ENCODE data around the gene LEFTY1.
A peak's percentile ranks its signal among the peaks of the same experiment; 100 is the strongest.
"Not testable (repeated sequence)": the region's sequence is repeated elsewhere in the genome, so short reads cannot be mapped to it uniquely, and the experiment has no call there.

Gene LEFTY1

DNA sequence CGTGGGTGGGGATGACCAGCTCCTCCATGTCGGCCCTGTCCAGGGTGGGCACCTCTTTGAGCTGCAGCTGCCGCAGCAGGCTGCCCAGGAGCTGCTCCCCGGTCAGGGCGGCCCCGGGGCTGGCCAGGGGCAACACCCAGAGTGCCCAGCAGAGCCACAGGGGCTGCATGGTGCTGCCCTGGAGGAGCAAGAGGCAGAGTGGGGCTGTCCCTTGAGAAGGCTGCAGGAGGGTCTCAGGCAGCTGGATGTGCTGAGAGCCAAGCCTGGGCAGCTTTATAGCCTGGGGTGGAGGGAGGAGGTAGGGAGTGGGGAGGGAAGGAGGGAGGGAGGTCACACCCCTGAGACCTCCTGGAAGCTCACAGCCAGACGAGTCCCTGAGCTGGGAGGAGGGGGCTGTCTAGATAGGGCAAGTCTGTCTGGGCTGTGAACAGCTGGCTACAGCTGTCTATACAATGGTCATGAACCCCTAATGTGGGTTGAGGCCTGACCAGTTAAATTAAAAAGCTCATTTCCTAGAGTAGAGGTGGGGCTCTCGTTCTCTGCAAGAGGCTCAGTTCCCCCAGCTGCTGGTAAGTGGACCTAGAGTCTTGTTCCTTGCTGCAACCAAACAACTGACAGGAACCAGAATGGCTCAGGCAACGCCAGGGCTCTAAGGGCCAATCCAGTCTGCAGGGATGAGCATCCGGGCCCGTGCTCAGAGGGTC lies at the start of gene LEFTY1:
Gene LEFTY1, minus strand, starts transcription at position 249 of the 704 bp plus-strand sequence. Its CDS starts 80 bp downstream, at position 169.
- DNase-seq (ENCODE audit: low read depth in 2 of 2, low spot score in 1 of 2), result no peak

- DNase-seq (ENCODE audit: low read depth in 2 of 2, low spot score in 1 of 2), result no peak
Observed at GRCh38 chr1:225937048-225937968, 48.4 kb upstream of the LEFTY1 start.

GRCh38 chr1:225936523-225936922 lies 47.6 kb upstream of the LEFTY1 start:
- DNase-seq (ENCODE audit: low read depth in 2 of 2, low spot score in 1 of 2), result no peak

GRCh38 chr1:225936086-225936485 lies 47.1 kb upstream of the LEFTY1 start:
- DNase-seq (ENCODE audit: low read depth in 2 of 2, low spot score in 1 of 2), result not testable (repeated sequence)

GRCh38 chr1:225934711-225935110 lies 45.8 kb upstream of the LEFTY1 start:
- DNase-seq (ENCODE audit: low read depth in 2 of 2, low spot score in 1 of 2), result no peak

DNA sequence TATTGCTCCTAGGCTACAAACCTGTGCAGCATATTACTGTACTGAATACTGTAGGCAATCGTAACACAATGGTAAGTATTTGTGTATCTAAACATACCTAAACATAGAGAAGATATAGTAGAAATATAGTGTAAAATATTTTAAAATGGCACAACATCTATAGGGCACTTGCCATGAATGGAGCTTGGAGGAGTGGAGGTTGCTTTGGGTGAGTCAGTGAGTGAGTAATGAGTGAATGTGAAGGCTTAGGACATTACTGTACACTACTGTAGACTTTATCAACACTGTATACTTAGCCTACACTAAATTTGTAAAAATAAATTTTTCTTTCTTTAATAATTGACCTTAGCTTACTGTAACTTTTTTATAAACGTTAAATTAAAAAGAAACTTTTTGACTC lies 44.1 kb upstream of the LEFTY1 start:
- no peak for DNase-seq (ENCODE audit: low read depth in 2 of 2, low spot score in 1 of 2)

- no peak for DNase-seq (ENCODE audit: low read depth in 2 of 2, low spot score in 1 of 2)
Observed at GRCh38 chr1:225931270-225932136, 42.6 kb upstream of the LEFTY1 start.

DNA sequence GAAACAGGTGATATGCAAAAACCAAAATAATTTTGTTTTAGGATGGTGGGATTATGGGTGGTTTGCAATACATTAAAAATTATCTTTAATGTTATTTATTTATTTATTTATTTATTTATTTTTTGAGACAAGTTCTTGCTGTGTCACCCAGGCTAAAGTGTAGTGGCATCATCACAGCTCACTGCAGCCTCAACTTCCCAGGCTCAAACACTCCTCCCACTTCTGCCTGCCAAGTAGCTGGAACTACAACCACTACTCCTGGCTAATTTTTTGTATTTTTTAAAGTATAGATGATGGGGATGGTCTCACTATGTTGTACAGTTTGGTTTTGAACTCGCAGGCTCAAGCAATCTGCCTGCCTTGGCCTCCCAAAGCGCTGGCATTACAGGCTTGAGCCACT lies 41.6 kb upstream of the LEFTY1 start:
- no peak for DNase-seq (ENCODE audit: low read depth in 2 of 2, low spot score in 1 of 2)

DNA sequence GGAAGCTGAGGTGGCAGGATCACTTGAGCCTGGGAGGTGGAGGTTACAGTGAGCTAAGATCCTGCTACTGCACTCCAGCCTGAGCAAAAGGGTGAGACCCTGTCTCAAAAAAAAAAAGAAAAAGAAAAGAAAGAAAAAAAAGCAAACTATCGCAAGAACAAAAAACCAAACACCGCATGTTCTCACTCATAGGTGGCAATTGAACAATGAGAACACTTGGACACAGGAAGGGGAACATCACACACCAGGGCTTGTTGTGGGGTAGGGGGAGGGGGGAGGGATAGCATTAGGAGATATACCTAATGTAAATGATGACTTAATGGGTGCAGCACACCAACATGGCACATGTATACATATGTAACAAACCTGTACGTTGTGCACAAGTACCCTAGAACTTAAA lies 40.5 kb upstream of the LEFTY1 start:
- DNase-seq (ENCODE audit: low read depth in 2 of 2, low spot score in 1 of 2), result not testable (repeated sequence)

DNA sequence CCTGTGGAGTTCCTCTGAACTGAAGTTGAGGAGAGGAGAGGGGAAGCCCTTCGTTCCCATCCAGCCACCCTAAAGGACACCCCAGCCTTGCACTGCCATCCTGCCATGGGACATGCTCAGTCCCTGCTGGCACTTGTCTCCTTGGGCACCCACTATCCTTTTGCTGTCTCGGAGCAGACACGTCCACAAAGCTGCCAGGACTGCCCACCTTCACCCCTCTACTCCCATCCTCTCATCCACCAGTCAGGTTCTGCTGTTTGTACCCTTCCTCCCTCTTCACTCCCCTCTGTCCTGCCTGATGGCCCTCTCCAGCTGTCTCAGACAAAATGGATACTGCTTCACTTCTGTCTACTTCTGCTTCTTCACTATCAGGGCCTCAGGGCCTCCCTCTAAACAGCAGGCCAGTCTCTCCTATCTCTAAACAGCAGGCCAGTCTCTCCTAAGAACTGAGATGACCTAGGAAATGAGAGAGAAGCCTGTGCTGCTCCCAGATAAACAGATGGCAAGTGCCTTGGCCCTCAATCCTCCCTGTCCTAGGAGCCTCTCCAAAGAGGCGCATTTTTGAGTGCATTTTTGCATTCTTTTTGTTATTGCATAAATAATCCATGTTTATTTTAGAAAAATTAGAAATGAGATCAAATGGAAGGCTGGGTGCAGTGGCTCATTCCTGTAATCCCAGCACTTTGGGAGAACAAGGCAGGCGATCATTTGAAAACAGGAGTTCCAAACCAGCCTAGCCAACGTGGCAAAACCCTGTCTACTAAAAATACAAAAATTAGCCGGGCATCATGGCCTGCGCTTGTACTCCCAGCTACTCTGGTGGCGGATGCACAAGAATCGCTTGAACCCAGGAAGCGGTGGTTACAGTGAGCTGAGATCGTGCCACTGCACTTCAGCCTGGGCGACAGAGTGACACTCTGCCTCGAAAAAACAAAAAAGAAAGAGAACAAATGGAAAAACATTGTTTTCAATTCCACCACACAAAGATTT lies 39.5 kb upstream of the LEFTY1 start:
- DNase-seq (ENCODE audit: low read depth in 2 of 2, low spot score in 1 of 2), result no peak

- DNase-seq (ENCODE audit: low read depth in 2 of 2, low spot score in 1 of 2), result no peak
Observed at GRCh38 chr1:225926551-225927113, 37.7 kb upstream of the LEFTY1 start.

- DNase-seq (ENCODE audit: low read depth in 2 of 2, low spot score in 1 of 2), result peak; percentile 76 to 86
Observed at GRCh38 chr1:225923692-225924555, 35.0 kb upstream of the LEFTY1 start, which contains the start of gene PYCR2. Gene PYCR2 (minus strand): TSS chr1:225924250. CDS start chr1:225924110, 140 bp downstream.

GRCh38 chr1:225923381-225923691 lies 34.4 kb upstream of the LEFTY1 start:
- DNase-seq (ENCODE audit: low read depth in 2 of 2, low spot score in 1 of 2), result no peak

GRCh38 chr1:225921734-225922709 lies 33.1 kb upstream of the LEFTY1 start:
- DNase-seq (ENCODE audit: low read depth in 2 of 2, low spot score in 1 of 2), result no peak

DNA sequence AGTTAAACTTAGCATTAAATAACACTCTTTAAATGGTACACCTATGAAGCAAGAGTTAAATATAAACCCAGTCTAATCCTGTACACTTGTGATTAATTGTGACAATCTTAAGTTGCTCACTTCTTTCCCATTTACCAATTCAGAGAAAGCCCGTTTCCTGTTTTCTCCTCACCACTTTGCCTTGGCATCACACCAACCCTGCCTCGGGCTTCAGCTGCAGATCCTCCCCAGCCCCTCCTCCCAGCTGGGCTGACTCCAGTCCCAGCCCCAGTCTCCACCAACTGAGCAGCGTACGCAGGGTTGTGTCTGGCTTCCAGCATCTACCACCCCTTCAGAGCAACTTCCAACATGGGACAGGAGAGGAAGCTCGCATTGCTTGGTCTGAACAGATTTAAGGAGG lies 31.0 kb upstream of the LEFTY1 start:
- DNase-seq (ENCODE audit: low read depth in 2 of 2, low spot score in 1 of 2), result no peak

DNA sequence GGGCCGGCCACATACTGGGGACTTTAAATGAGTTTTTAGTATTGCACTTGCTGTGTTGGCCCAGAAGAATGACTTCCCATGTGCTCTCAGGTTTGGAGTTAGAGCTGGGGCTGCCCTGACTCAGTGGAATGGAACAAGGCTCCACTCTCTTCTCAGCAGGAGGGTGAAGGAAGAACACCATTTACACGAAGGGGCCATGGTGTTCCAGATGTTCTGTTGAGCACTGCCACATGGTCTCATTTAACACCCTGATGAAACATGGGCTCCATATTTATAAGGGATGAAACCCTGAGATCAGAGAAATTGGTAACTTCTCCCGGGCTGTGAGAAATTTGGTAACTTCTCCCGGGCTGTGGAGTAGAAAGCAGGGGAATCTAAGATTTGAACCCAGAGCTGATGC lies 29.3 kb upstream of the LEFTY1 start:
- DNase-seq (ENCODE audit: low read depth in 2 of 2, low spot score in 1 of 2), result no peak

DNA sequence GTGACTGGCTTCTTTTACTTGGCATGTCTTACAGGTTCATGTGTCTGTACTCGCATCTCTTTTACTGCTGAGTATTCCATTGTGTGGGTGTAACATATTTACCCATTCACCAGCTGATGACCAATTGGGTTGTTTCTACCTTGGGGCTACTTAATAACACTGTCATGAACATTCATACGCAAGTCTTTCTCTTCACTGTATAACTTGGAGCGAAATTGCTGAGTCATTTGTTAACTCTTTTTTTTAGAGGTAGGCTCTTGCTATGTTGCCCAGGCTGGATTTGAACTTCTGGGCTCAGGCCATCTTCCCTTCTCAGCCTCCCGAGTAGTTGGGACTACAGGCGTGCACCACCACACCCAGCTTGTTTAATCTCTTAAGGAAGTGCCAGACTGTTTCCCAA lies 28.6 kb upstream of the LEFTY1 start:
- DNase-seq (ENCODE audit: low read depth in 2 of 2, low spot score in 1 of 2), result no peak

DNA sequence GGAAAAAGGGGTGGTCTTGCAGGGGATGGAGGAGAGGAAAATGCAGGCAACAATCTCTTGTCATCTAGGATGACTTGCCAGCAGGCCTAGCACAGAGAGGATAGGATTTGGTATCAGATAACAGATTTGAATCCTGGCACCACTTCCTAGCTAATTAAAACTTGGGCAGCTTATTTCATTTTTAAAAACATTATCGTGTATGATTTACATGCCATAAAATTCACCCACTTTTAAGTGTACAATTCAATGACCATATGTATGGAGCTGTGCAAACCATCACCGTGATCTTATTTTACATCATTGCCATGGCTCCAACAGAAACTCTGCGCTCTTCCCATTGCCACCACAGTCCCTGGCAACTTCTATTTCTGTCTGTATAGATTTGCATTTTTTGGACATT lies 28.2 kb upstream of the LEFTY1 start:
- no peak for DNase-seq (ENCODE audit: low read depth in 2 of 2, low spot score in 1 of 2)
